Measurements from ENCODE around the gene GRAMD2A. TPM values are rescaled to one million over a fixed set of nuclear protein-coding genes. Genes with fewer than 3 reads are reported as not detected.

The GRAMD2A gene
- total and polyA plus RNA-seq, 10 of the 15 experiments (the other 5 are each of a cell fraction or from before 2014, with no cell fraction given), result 0.02 to 0.35 TPM; not detected in 8

- no peak for TF ChIP-seq DPF2 (IDR thresholded peaks at IDR 0.05)
Observed at GRCh38 chr15:72162569-72162968, 35.0 kb downstream of the GRAMD2A start (continued).

- intact Hi-C loops (cut with micrococcal nuclease; ENCODE audit: unreplicated experiment) (no loop called here), in situ Hi-C loops (cut with MboI) (no loop called here)
- CTCF ChIA-PET, result no interaction called here
- Histone ChIP-seq H3K4me3 (no peak overlapping the region), H3K27me3 (replicated peaks in 1 of 2; ENCODE audit: control insufficient read depth in 2 of 2, insufficient read depth in 2 of 2, low read length in 1 of 2) (no peaks in the 10 kb centered on the region), H2AFZ (ENCODE audit: control insufficient read depth, low read depth, low read length) (no peak overlapping the region), H3K4me2 (ENCODE audit: control insufficient read depth, insufficient read depth) (no peak overlapping the region), H3K36me3 (ENCODE audit: control insufficient read depth in 2 of 2, insufficient read depth in 2 of 2, low read length in 1 of 2) (no peaks in the 10 kb centered on the region), H3K4me1 (ENCODE audit: control insufficient read depth, insufficient read depth, low read length) (no peaks in the 10 kb centered on the region), H3K79me2 (ENCODE audit: control insufficient read depth, insufficient read depth, low read length) (no peaks in the 10 kb centered on the region), H3K9ac (ENCODE audit: control insufficient read depth, insufficient read depth, low read length) (no peak overlapping the region), H3K27ac (ENCODE audit: control insufficient read depth, insufficient read depth) (no peak overlapping the region), H4K20me1 (ENCODE audit: control insufficient read depth, insufficient read depth) (no peaks in the 10 kb centered on the region), H3K9me3 (replicated peaks; ENCODE audit: control insufficient read depth, insufficient read depth, low read length) (no peaks in the 10 kb centered on the region)
- TF ChIP-seq ZNF622 (IDR thresholded peaks at IDR 0.05), result no peak
- TF ChIP-seq ATF3 (IDR thresholded peaks at IDR 0.05; ENCODE audit: borderline replicate concordance, extremely low read depth, low read depth, low read length), result no peak
- no peak for TF ChIP-seq ZBTB33 (IDR thresholded peaks at IDR 0.05)
- TF ChIP-seq ZNF207 (IDR thresholded peaks at IDR 0.05; ENCODE audit: borderline replicate concordance), result no peak
- no peak for TF ChIP-seq BACH1 (IDR thresholded peaks at IDR 0.05; ENCODE audit: borderline replicate concordance)
- TF ChIP-seq BCL3 (IDR thresholded peaks at IDR 0.05; ENCODE audit: borderline replicate concordance, insufficient read depth, low read depth, low read length, poor library complexity, severe bottlenecking), result no peak
- TF ChIP-seq NR2C1 (IDR thresholded peaks at IDR 0.05), result no peak
- no peak for TF ChIP-seq FOS (IDR thresholded peaks at IDR 0.05; ENCODE audit: borderline replicate concordance, extremely low read depth, insufficient read length)
- no peak for TF ChIP-seq ATF2 (IDR thresholded peaks at IDR 0.05; ENCODE audit: low read length)
- no peak for TF ChIP-seq RAD21 (IDR thresholded peaks at IDR 0.05; ENCODE audit: insufficient read depth, low read depth, low read length)
- no peak for TF ChIP-seq STAT1 (conservative IDR thresholded peaks at IDR 0.05)
- TF ChIP-seq FOXK2 (IDR thresholded peaks at IDR 0.05), result no peak
- no peak for TF ChIP-seq CREB1 (IDR thresholded peaks at IDR 0.05; ENCODE audit: low read depth)
- POLR2A ChIA-PET, result no interaction called here
- no peak for ATAC-seq
- SMC1A ChIA-PET (ENCODE audit: uncharacterized antibody, unreplicated experiment), result no interaction called here
- no peak for FAIRE-seq
- WGBS (ENCODE audit: insufficient coverage, insufficient replicate concordance, low lambda C conversion rate, missing lambda C conversion rate), result 56% methylated on average over 7 of the region's 7 CpGs
- BruUV-seq (replicated peaks), result no TSS peak
- DNase-seq (ENCODE audit: low read depth, low spot score), result no peak
- RAD21 ChIA-PET (ENCODE audit: unreplicated experiment), result no interaction called here
Observed at GRCh38 chr15:72161361-72162132, 36.0 kb downstream of the GRAMD2A start.
